Measurements from ENCODE around the gene AMPD2. TPM values are rescaled to one million over a fixed set of nuclear protein-coding genes. Genes with fewer than 3 reads are reported as not detected.

AMPD2 gene
- total RNA-seq, 2 experiments from 2014 or later, result 170 to 191 TPM

- ChIA-PET CTCF (interaction anchor here (1.2 to 1.6 kb wide), 2 partner anchors 90 kb away, joined by 3 to 4 read pairs; no protein-coding TSS in a partner anchor), POLR2A (interaction anchor here (0.8 to 1.9 kb wide), 3 partner anchors 51 to 348 kb away, joined by 3 to 6 read pairs (median 4); partner anchors contain the start of genes AHCYL1, GNAI3 and GSTM1)
- Mint-ChIP-seq H3K27me3 (no peaks in the 10 kb centered on the region), H3K4me3 (no peak overlapping the region), H3K36me3 (ENCODE audit: low read depth) (peaks cover 11% of the 10 kb centered on the region), H3K27ac (no peak overlapping the region), H3K4me1 (ENCODE audit: low read depth) (peaks cover 19% of the 10 kb centered on the region), H3K9me3 (no peaks in the 10 kb centered on the region)
- ATAC-seq (ENCODE audit: poor library complexity) (no peak), DNase-seq (peak in 1 of 14 experiments; percentile 9)
- no peak overlapping the region for H3K27ac ChIP-seq (ENCODE audit: low read depth in 1 of 2, low read length in 2 of 2)
- TF ChIP-seq, protein P1, sequence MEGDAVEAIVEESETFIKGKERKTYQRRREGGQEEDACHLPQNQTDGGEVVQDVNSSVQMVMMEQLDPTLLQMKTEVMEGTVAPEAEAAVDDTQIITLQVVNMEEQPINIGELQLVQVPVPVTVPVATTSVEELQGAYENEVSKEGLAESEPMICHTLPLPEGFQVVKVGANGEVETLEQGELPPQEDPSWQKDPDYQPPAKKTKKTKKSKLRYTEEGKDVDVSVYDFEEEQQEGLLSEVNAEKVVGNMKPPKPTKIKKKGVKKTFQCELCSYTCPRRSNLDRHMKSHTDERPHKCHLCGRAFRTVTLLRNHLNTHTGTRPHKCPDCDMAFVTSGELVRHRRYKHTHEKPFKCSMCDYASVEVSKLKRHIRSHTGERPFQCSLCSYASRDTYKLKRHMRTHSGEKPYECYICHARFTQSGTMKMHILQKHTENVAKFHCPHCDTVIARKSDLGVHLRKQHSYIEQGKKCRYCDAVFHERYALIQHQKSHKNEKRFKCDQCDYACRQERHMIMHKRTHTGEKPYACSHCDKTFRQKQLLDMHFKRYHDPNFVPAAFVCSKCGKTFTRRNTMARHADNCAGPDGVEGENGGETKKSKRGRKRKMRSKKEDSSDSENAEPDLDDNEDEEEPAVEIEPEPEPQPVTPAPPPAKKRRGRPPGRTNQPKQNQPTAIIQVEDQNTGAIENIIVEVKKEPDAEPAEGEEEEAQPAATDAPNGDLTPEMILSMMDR (IDR thresholded peaks at IDR 0.05), result no peak
- intact Hi-C loops (cut with DNase I, micrococcal nuclease), result no loop called here
- H3K4me1 ChIP-seq (ENCODE audit: insufficient read depth, low read length), result peaks cover 17% of the 10 kb centered on the region
- H3K36me3 ChIP-seq (ENCODE audit: insufficient read depth, low read length), result peaks cover 7% of the 10 kb centered on the region
- H3K27me3 ChIP-seq (ENCODE audit: control insufficient read depth in 1 of 2, insufficient read depth in 2 of 2, low read length in 2 of 2), result no peaks in the 10 kb centered on the region
- no peak overlapping the region for H3K4me3 ChIP-seq (ENCODE audit: low read length)
- H3K9me3 ChIP-seq (ENCODE audit: control insufficient read depth in 1 of 2, insufficient read depth in 1 of 2, low read length in 2 of 2), result no peaks in the 10 kb centered on the region
Observed at GRCh38 chr1:109636201-109636952, 16.7 kb downstream of the AMPD2 start.

- Mint-ChIP-seq H3K36me3 (ENCODE audit: low read depth) (peaks cover 4% of the 10 kb centered on the region), H3K4me1 (ENCODE audit: low read depth) (peaks cover 19% of the 10 kb centered on the region), H3K27me3 (no peaks in the 10 kb centered on the region), H3K4me3 (no peak overlapping the region), H3K9me3 (no peaks in the 10 kb centered on the region), H3K27ac (no peak overlapping the region)
- H3K4me1 ChIP-seq (ENCODE audit: insufficient read depth, low read length), result peaks cover 17% of the 10 kb centered on the region
- TF ChIP-seq, protein P1 (IDR thresholded peaks at IDR 0.05), result no peak
- no peak overlapping the region for H3K27ac ChIP-seq (ENCODE audit: low read depth in 1 of 2, low read length in 2 of 2)
- H3K36me3 ChIP-seq (ENCODE audit: insufficient read depth, low read length), result no peaks in the 10 kb centered on the region
- ChIA-PET CTCF (interaction anchor here (1.2 kb wide), 1 partner anchor 91 kb away, joined by 3 read pairs; no protein-coding TSS in a partner anchor), POLR2A (interaction anchor here (1.1 to 1.9 kb wide), 4 partner anchors 50 to 95 kb away, joined by 3 to 6 read pairs (median 4); partner anchors contain the start of genes GNAI3 and GSTM1)
- no peak overlapping the region for H3K4me3 ChIP-seq (ENCODE audit: low read length)
- ATAC-seq (ENCODE audit: poor library complexity) (no peak), DNase-seq (peak in 1 of 14 experiments; percentile 2)
- intact Hi-C loops (cut with DNase I, micrococcal nuclease), result no loop called here
- no peaks in the 10 kb centered on the region for H3K9me3 ChIP-seq (ENCODE audit: control insufficient read depth in 1 of 2, insufficient read depth in 1 of 2, low read length in 2 of 2)
- no peaks in the 10 kb centered on the region for H3K27me3 ChIP-seq (ENCODE audit: control insufficient read depth in 1 of 2, insufficient read depth in 2 of 2, low read length in 2 of 2)
Observed at GRCh38 chr1:109637446-109637845, 17.8 kb downstream of the AMPD2 start.

- Histone ChIP-seq H3K27ac (ENCODE audit: low read depth in 1 of 2, low read length in 2 of 2) (no peak overlapping the region), H3K9me3 (ENCODE audit: control insufficient read depth in 1 of 2, insufficient read depth in 1 of 2, low read length in 2 of 2) (no peaks in the 10 kb centered on the region), H3K27me3 (ENCODE audit: control insufficient read depth in 1 of 2, insufficient read depth in 2 of 2, low read length in 2 of 2) (no peaks in the 10 kb centered on the region), H3K4me3 (ENCODE audit: low read length) (no peak overlapping the region), H3K4me1 (ENCODE audit: insufficient read depth, low read length) (peaks cover 24% of the 10 kb centered on the region), H3K36me3 (ENCODE audit: insufficient read depth, low read length) (no peaks in the 10 kb centered on the region)
- no peak for ATAC-seq (ENCODE audit: poor library complexity)
- peak in 1 of 14 experiments; percentile 14 for DNase-seq
- Mint-ChIP-seq H3K4me1 (ENCODE audit: low read depth) (peaks cover 33% of the 10 kb centered on the region), H3K36me3 (ENCODE audit: low read depth) (no peaks in the 10 kb centered on the region), H3K4me3 (no peak overlapping the region), H3K27me3 (no peaks in the 10 kb centered on the region), H3K27ac (no peak overlapping the region), H3K9me3 (no peaks in the 10 kb centered on the region)
- ChIA-PET POLR2A (interaction anchor here (0.7 to 2.8 kb wide), 10 partner anchors 9 to 395 kb away, joined by 3 to 28 read pairs (median 5); partner anchors contain the start of genes AHCYL1, GNAI3, GSTM1 and STRIP1), CTCF (interaction anchor here (1.0 to 3.8 kb wide), 16 partner anchors 12 to 381 kb away, joined by 3 to 43 read pairs (median 6); partner anchors contain the start of genes AHCYL1, AMPD2, CYB561D1 and GNAT2)
- TF ChIP-seq, protein P1 (IDR thresholded peaks at IDR 0.05), result no peak
- intact Hi-C loops (cut with DNase I, micrococcal nuclease), result no loop called here
Observed at GRCh38 chr1:109639063-109639840, 19.6 kb downstream of the AMPD2 start.
